Stimulated activated naive CD8-positive, alpha-beta T cell treated with anti-CD3 and anti-CD28 coated beads, Interleukin-15, Interleukin-2, amounts not matched to agents 100 ng/mL and 50 ng/mL, for 24 hours (primary cell): ENCODE data around the gene RICTOR.
"Not testable (repeated sequence)": the region's sequence is repeated elsewhere in the genome, so short reads cannot be mapped to it uniquely, and the experiment has no call there.

Source experiments
- H3K27ac Mint-ChIP-seq: one replicate; pipeline ENCODE4 v1.8.0; 2021; ENCODE audit warnings: mild to moderate bottlenecking, mixed read lengths
- H3K27me3 Mint-ChIP-seq: one replicate; pipeline ENCODE4 v1.8.0; 2021; ENCODE audit warnings: mixed read lengths
- H3K36me3 Mint-ChIP-seq: one replicate; pipeline ENCODE4 v1.8.0; 2021; ENCODE audit warnings: low read depth, mixed read lengths
- H3K4me1 Mint-ChIP-seq: one replicate; pipeline ENCODE4 v1.8.0; 2021; ENCODE audit warnings: low read depth, mixed read lengths
- H3K4me3 Mint-ChIP-seq: one replicate; pipeline ENCODE4 v1.8.0; 2021; ENCODE audit warnings: mild to moderate bottlenecking, mixed read lengths
- H3K9me3 Mint-ChIP-seq: one replicate; pipeline ENCODE4 v1.8.0; 2021; ENCODE audit warnings: mixed read lengths

The RICTOR gene

GRCh38 chr5:39016587-39017275 lies 57.5 kb downstream of the RICTOR start:
- H3K36me3 Mint-ChIP-seq, result peaks cover 67% of the 10 kb centered on the region
- H3K4me3 Mint-ChIP-seq, result no peak overlapping the region
- H3K27ac Mint-ChIP-seq, result peak overlapping the region; percentile 54
- H3K4me1 Mint-ChIP-seq, result peaks cover 40% of the 10 kb centered on the region
- no peaks in the 10 kb centered on the region for H3K27me3 Mint-ChIP-seq
- peaks cover 9% of the 10 kb centered on the region for H3K9me3 Mint-ChIP-seq

GRCh38 chr5:39015743-39016586 lies 58.2 kb downstream of the RICTOR start:
- H3K4me1 Mint-ChIP-seq, result peaks cover 33% of the 10 kb centered on the region
- peak overlapping the region; percentile 71 for H3K27ac Mint-ChIP-seq
- no peak overlapping the region for H3K4me3 Mint-ChIP-seq
- H3K27me3 Mint-ChIP-seq, result no peaks in the 10 kb centered on the region
- peaks cover 13% of the 10 kb centered on the region for H3K9me3 Mint-ChIP-seq
- H3K36me3 Mint-ChIP-seq, result peaks cover 68% of the 10 kb centered on the region

GRCh38 chr5:39014561-39014960 lies 59.6 kb downstream of the RICTOR start:
- H3K4me1 Mint-ChIP-seq, result peaks cover 29% of the 10 kb centered on the region
- H3K27ac Mint-ChIP-seq, result no peak overlapping the region
- H3K4me3 Mint-ChIP-seq, result no peak overlapping the region
- no peaks in the 10 kb centered on the region for H3K27me3 Mint-ChIP-seq
- H3K9me3 Mint-ChIP-seq, result peaks cover 13% of the 10 kb centered on the region
- H3K36me3 Mint-ChIP-seq, result peaks cover 72% of the 10 kb centered on the region

GRCh38 chr5:39013938-39014337 lies 60.3 kb downstream of the RICTOR start:
- H3K4me3 Mint-ChIP-seq, result no peak overlapping the region
- H3K27ac Mint-ChIP-seq, result no peak overlapping the region
- H3K27me3 Mint-ChIP-seq, result no peaks in the 10 kb centered on the region
- H3K9me3 Mint-ChIP-seq, result peaks cover 13% of the 10 kb centered on the region
- H3K4me1 Mint-ChIP-seq, result peaks cover 27% of the 10 kb centered on the region
- H3K36me3 Mint-ChIP-seq, result peaks cover 66% of the 10 kb centered on the region

GRCh38 chr5:39010958-39011357 lies 63.2 kb downstream of the RICTOR start:
- not testable (repeated sequence) for H3K27ac Mint-ChIP-seq, H3K27me3 Mint-ChIP-seq, H3K4me1 Mint-ChIP-seq, H3K4me3 Mint-ChIP-seq
- H3K9me3 Mint-ChIP-seq, result peaks cover 13% of the 10 kb centered on the region
- H3K36me3 Mint-ChIP-seq, result peaks cover 42% of the 10 kb centered on the region

- Mint-ChIP-seq H3K9me3 (peaks cover 13% of the 10 kb centered on the region), H3K27me3 (no peaks in the 10 kb centered on the region), H3K36me3 (peaks cover 44% of the 10 kb centered on the region), H3K4me3 (no peak overlapping the region), H3K27ac (no peak overlapping the region), H3K4me1 (peaks cover 12% of the 10 kb centered on the region)
These were observed 64.2 kb downstream of the RICTOR start for GRCh38 chr5:39009981-39010380.

- Mint-ChIP-seq H3K27me3 (no peaks in the 10 kb centered on the region), H3K4me3 (no peak overlapping the region), H3K9me3 (peaks cover 13% of the 10 kb centered on the region), H3K4me1 (peaks cover 13% of the 10 kb centered on the region), H3K36me3 (peaks cover 44% of the 10 kb centered on the region), H3K27ac (no peak overlapping the region)
These were observed 64.9 kb downstream of the RICTOR start for GRCh38 chr5:39009280-39009679.

- Mint-ChIP-seq H3K27me3 (no peaks in the 10 kb centered on the region), H3K4me1 (peaks cover 30% of the 10 kb centered on the region), H3K36me3 (peaks cover 38% of the 10 kb centered on the region), H3K4me3 (no peak overlapping the region), H3K27ac (no peak overlapping the region), H3K9me3 (peaks cover 4% of the 10 kb centered on the region)
These were observed 67.5 kb downstream of the RICTOR start for GRCh38 chr5:39006650-39007049.

- peak overlapping the region; percentile 5 for H3K27ac Mint-ChIP-seq
- no peaks in the 10 kb centered on the region for H3K27me3 Mint-ChIP-seq
- no peak overlapping the region for H3K4me3 Mint-ChIP-seq
- peaks cover 38% of the 10 kb centered on the region for H3K4me1 Mint-ChIP-seq
- peaks cover 33% of the 10 kb centered on the region for H3K36me3 Mint-ChIP-seq
- no peaks in the 10 kb centered on the region for H3K9me3 Mint-ChIP-seq
These were observed 68.5 kb downstream of the RICTOR start for GRCh38 chr5:39005566-39006232.

- peaks cover 52% of the 10 kb centered on the region for H3K36me3 Mint-ChIP-seq
These were observed 72.5 kb downstream of the RICTOR start for GRCh38 chr5:39001683-39002082.

GRCh38 chr5:38999037-38999436 lies 75.2 kb downstream of the RICTOR start:
- H3K27me3 Mint-ChIP-seq, result no peaks in the 10 kb centered on the region
- peaks cover 63% of the 10 kb centered on the region for H3K36me3 Mint-ChIP-seq
- H3K27ac Mint-ChIP-seq, result no peak overlapping the region
- H3K4me3 Mint-ChIP-seq, result no peak overlapping the region
- peaks cover 33% of the 10 kb centered on the region for H3K4me1 Mint-ChIP-seq
- peaks cover 6% of the 10 kb centered on the region for H3K9me3 Mint-ChIP-seq

More at GRCh38 chr5:39001683-39002082, 72.5 kb downstream of the RICTOR start:
- Mint-ChIP-seq H3K27me3 (no peaks in the 10 kb centered on the region), H3K27ac (no peak overlapping the region), H3K9me3 (peaks cover 6% of the 10 kb centered on the region), H3K4me1 (peaks cover 43% of the 10 kb centered on the region), H3K4me3 (no peak overlapping the region)

- Mint-ChIP-seq H3K36me3 (peaks cover 66% of the 10 kb centered on the region), H3K27ac (no peak overlapping the region), H3K4me3 (no peak overlapping the region), H3K27me3 (no peaks in the 10 kb centered on the region), H3K9me3 (peaks cover 6% of the 10 kb centered on the region), H3K4me1 (peaks cover 25% of the 10 kb centered on the region)
These were observed 76.6 kb downstream of the RICTOR start for GRCh38 chr5:38997591-38997990.

- Mint-ChIP-seq H3K36me3 (peaks cover 58% of the 10 kb centered on the region), H3K27ac (no peak overlapping the region), H3K27me3 (no peaks in the 10 kb centered on the region), H3K4me3 (no peak overlapping the region), H3K4me1 (peaks cover 11% of the 10 kb centered on the region), H3K9me3 (peaks cover 6% of the 10 kb centered on the region)
These were observed 78.1 kb downstream of the RICTOR start for GRCh38 chr5:38996123-38996522.

GRCh38 chr5:38994324-38994927 lies 79.8 kb downstream of the RICTOR start:
- H3K4me1 Mint-ChIP-seq, result peaks cover 5% of the 10 kb centered on the region
- H3K36me3 Mint-ChIP-seq, result peaks cover 55% of the 10 kb centered on the region
- H3K27me3 Mint-ChIP-seq, result no peaks in the 10 kb centered on the region
- no peak overlapping the region for H3K27ac Mint-ChIP-seq
- H3K9me3 Mint-ChIP-seq, result peaks cover 9% of the 10 kb centered on the region
- H3K4me3 Mint-ChIP-seq, result no peak overlapping the region
